Adrenal gland (tissue), 12 donors: Measurements from ENCODE around the gene SDK2. TPM values are rescaled to one million over a fixed set of nuclear protein-coding genes. Genes with fewer than 3 reads are reported as not detected.
A peak's percentile ranks its signal among the peaks of the same experiment; 100 is the strongest.

ENCODE experiments used
- DNase-seq, 7 donors: peaks; one replicate each; pipeline ENCODE4 v3.0.0-alpha.2; 2019 to 2020
- H3K27ac ChIP-seq, 5 donors: fragments of 200-600 bp; sonication (generic) in 4 of 5; 1 replicate in 3 of 5; 2 replicates in 2 of 5; pipeline versions ENCODE4 v1.5.1 to v1.8.0; 2016 to 2020; ENCODE audit warnings: mild to moderate bottlenecking in 1 of 5
- H3K27me3 ChIP-seq: fragments of 200-600 bp; 2 replicates; pipeline ENCODE4 v1.8.0; 2021
- H3K36me3 ChIP-seq, 2 donors: fragments of 200-600 bp; replicated peaks in 1 of 2; 1 replicate in 1 of 2; 2 replicates in 1 of 2; pipeline versions ENCODE4 v1.5.1 to v1.8.0; 2018 to 2022
- H3K4me1 ChIP-seq, 2 donors: fragments of 200-600 bp; replicated peaks in 1 of 2; 1 replicate in 1 of 2; 2 replicates in 1 of 2; pipeline versions ENCODE4 v1.5.1 to v1.8.0; 2018 to 2021
- H3K4me3 ChIP-seq, 4 donors: fragments of 200-600 bp; sonication (generic) in 3 of 4; one replicate each; pipeline ENCODE4 v1.5.1; 2016 to 2018
- H3K9me3 ChIP-seq, 3 donors: fragments of 200-600 bp; sonication (generic) in 1 of 3; replicated peaks in 1 of 3; 1 replicate in 2 of 3; 2 replicates in 1 of 3; pipeline versions ENCODE4 v1.5.1 to v1.8.0; 2016 to 2021
- POLR2A ChIP-seq, 2 donors: fragments of 450-650 bp; IDR thresholded peaks; one replicate each; pipeline ENCODE4 v1.6.1; 2017; ENCODE audit warnings: antibody characterized with exemption in 2 of 2, mild to moderate bottlenecking in 2 of 2, moderate library complexity in 1 of 2
- WGBS, 4 donors: extraction: QIAGEN DNeasy Blood & Tissue Kit in 2 of 4; methylation state at CpG; one replicate each; pipeline versions ENCODE4 v1.1.5 to v1.1.7; 2013 to 2017; 5-methylcytosine and 5-hydroxymethylcytosine counted together
- intact Hi-C, 2 donors: fragments of 100-400 bp; cut with DNase I; formaldehyde crosslinking; loops; one replicate each; pipeline versions ENCODE4 v1.14.1 to v1.15.0; 2022 to 2023
- polyA plus RNA-seq, 3 donors: library from polyadenylated mRNA; stranded (reverse); fragments of 200-250 nt in 2 of 3; fragments of 350-450 nt in 1 of 3; fragmentation: Illumina TruSeq in 1 of 3; extraction: RNeasy Lipid Tissue Mini Kit (QIAGEN cat#74804) in 1 of 3; gene quantifications; one replicate each; pipeline ENCODE4 v1.2.3, GENCODE V29; 2013 to 2014
- total RNA-seq, 9 donors: library from RNA; depleted of rRNA in 4 of 9; stranded (reverse); fragments of >200 nt in 4 of 9; fragments of 120-200 nt in 1 of 9; fragmentation: NEBNext Ultra II Directional in 1 of 9; extraction: Animal tissue kit (Norgen Biotek cat#: 25700) in 1 of 9; gene quantifications; one replicate each; pipeline versions ENCODE4 v1.1.0 to v1.2.4, GENCODE V29; 2013 to 2023
- TF ChIP-seq, protein P1 (sequence below), 6 experiments: fragments of 450-650 bp in 4 of 6; fragments of 200-600 bp in 2 of 6; sonication (generic) in 1 of 6; IDR thresholded peaks; 1 replicate in 5 of 6; 2 replicates in 1 of 6; pipeline versions ENCODE4 v1.5.1 to v1.8.0; 2016 to 2021; ENCODE audit warnings: antibody characterized with exemption in 6 of 6, mild to moderate bottlenecking in 2 of 6, moderate library complexity in 1 of 6
- donor health status: healthy with polysubstance abuse.
- donor health status: Bipolar disorder and iron deficiency.
- donor health status: DM: yes; HTN: yes; CAD: no.
- donor health status: DM: no; HTN: no; CAD: no.
- donor health status: DM: no; HTN: no; CAD: no.
- donor health status: DM: yes; HTN: yes; CAD: no.

SDK2 gene
- total and polyA plus RNA-seq, 12 donors: 0.27 to 2.1 (median 0.84) TPM

DNA sequence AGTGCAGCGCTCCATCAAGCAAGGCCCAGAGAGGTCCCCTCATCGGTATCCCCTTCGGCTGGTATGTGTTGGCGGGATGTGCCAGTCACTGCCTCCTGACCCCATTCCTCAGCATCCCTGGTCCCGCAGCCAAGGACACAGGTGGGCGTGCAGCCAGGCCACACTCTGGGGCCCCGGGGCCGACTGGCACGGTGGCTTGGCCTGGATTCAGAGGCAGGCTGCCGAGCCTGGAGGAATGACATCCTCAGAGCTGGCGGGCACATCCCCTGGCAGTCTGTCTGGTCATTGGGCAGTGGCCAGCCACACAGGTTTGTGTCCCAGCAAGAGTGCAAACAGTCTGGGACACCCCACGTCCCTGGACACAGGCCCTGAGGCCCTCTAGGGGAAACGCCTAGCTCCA is 111.1 kb downstream of the SDK2 start:
- H3K9me3 ChIP-seq: no peaks in the 10 kb centered on the region
- intact Hi-C loops: loop anchor here in 1 of 2 donors (10.0 kb wide), 1 partner anchor 58 kb away; no protein-coding TSS in a partner anchor
- TF ChIP-seq POLR2A (IDR thresholded peaks at IDR 0.05): no peak
- H3K27me3 ChIP-seq: no peaks in the 10 kb centered on the region
- no peak overlapping the region for H3K4me3 ChIP-seq
- no peaks in the 10 kb centered on the region for H3K4me1 ChIP-seq
- H3K27ac ChIP-seq: no peak overlapping the region
- no peaks in the 10 kb centered on the region for H3K36me3 ChIP-seq
- 41 to 70% (median 53%) methylated on average over 5 to 13 of the region's 13 CpGs for WGBS, 4 donors
- DNase-seq: peak in 4 of 7 donors; percentile 7 to 52 (median 23)

DNA sequence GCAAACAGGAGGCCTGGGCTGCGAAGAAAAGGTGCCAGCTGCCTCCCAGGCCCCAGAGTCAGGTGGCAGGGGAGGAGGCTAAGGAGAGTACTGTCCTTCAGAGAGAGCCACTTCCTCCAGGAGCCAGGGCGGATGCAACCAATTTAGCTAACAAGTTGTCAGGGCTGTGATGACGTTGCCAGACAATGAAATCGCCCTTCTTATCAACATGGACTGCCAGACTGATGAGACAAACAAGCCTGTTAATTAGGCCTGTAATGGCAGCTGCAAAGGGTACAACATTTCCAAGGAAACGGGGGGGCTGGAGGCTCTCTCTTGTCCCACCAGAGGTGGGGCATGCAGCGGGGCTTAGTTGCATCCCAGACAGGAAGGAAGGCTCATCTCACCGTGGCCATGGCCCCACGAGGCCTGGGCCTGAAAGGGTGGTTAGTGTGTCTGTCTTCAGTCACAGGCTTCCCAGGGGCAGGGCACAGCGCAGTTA is 111.8 kb downstream of the SDK2 start:
- WGBS, 4 donors: 62 to 78% (median 66%) methylated on average over 9 of the region's 9 CpGs
- intact Hi-C loops: loop anchor here in 1 of 2 donors (10.0 kb wide), 1 partner anchor 58 kb away; no protein-coding TSS in a partner anchor
- Histone ChIP-seq H3K36me3 (no peaks in the 10 kb centered on the region), H3K4me1 (no peaks in the 10 kb centered on the region), H3K4me3 (no peak overlapping the region), H3K9me3 (no peaks in the 10 kb centered on the region), H3K27ac (no peak overlapping the region), H3K27me3 (no peaks in the 10 kb centered on the region)
- TF ChIP-seq, protein P1, sequence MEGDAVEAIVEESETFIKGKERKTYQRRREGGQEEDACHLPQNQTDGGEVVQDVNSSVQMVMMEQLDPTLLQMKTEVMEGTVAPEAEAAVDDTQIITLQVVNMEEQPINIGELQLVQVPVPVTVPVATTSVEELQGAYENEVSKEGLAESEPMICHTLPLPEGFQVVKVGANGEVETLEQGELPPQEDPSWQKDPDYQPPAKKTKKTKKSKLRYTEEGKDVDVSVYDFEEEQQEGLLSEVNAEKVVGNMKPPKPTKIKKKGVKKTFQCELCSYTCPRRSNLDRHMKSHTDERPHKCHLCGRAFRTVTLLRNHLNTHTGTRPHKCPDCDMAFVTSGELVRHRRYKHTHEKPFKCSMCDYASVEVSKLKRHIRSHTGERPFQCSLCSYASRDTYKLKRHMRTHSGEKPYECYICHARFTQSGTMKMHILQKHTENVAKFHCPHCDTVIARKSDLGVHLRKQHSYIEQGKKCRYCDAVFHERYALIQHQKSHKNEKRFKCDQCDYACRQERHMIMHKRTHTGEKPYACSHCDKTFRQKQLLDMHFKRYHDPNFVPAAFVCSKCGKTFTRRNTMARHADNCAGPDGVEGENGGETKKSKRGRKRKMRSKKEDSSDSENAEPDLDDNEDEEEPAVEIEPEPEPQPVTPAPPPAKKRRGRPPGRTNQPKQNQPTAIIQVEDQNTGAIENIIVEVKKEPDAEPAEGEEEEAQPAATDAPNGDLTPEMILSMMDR (IDR thresholded peaks at IDR 0.05): no peak
- no peak for TF ChIP-seq POLR2A (IDR thresholded peaks at IDR 0.05)
- peak in 1 of 7 donors; percentile 83 for DNase-seq

DNA sequence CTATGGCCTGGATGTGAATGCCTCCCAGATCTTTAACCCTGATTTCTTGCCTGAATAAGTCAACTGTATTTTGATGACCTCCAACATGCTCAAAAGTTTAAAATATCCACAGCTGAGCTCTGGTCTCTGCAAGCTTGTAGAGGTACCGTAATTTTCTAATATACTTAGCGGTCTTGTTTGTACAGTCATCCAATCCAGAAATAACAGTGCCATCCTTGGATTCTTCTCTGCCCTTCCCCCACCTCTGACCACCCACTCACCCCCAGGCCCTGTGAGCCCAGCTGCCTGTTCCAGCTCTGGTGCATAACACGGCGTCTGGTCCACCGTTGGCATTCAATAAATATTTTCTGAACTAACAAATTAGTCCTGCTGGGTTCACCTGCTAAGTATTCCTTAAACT is 113.1 kb downstream of the SDK2 start:
- Histone ChIP-seq H3K4me1 (no peaks in the 10 kb centered on the region), H3K36me3 (no peaks in the 10 kb centered on the region), H3K27ac (no peak overlapping the region), H3K27me3 (no peaks in the 10 kb centered on the region), H3K9me3 (no peaks in the 10 kb centered on the region), H3K4me3 (no peak overlapping the region)
- TF ChIP-seq, protein P1 (IDR thresholded peaks at IDR 0.05): no peak
- TF ChIP-seq POLR2A (IDR thresholded peaks at IDR 0.05): no peak
- no peak for DNase-seq
- intact Hi-C loops: loop anchor here in 1 of 2 donors (10.0 kb wide), 1 partner anchor 56 kb away; no protein-coding TSS in a partner anchor
- WGBS, 4 donors: 72 to 86% (median 81%) methylated on average over 5 of the region's 5 CpGs

DNA sequence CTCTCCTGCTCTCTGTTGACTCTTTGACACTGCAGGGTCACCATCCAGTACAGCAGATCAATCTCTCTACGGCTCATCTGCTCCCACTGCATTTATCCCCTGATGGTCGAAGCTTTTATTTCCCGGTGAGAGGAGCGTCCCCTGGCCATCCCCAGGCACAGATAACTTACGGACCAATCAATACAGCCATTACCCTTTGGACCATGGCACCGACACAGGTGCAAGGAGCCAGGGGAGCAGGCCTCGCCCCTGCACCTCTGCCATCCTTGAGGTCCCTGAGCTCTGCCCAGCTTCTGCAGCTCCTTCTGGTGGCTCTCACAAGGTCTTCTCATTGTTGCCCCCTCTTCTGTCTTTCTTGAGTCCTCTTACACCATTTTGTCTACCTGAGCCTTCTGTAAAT is 115.6 kb downstream of the SDK2 start:
- H3K9me3 ChIP-seq: no peaks in the 10 kb centered on the region
- TF ChIP-seq POLR2A (IDR thresholded peaks at IDR 0.05): no peak
- TF ChIP-seq, protein P1 (IDR thresholded peaks at IDR 0.05): no peak
- DNase-seq: no peak
- no peaks in the 10 kb centered on the region for H3K4me1 ChIP-seq
- no peak overlapping the region for H3K27ac ChIP-seq
- WGBS, 4 donors: 63 to 88% (median 81%) methylated on average over 7 of the region's 7 CpGs
- intact Hi-C loops: no loop called here
- no peaks in the 10 kb centered on the region for H3K36me3 ChIP-seq
- H3K27me3 ChIP-seq: no peaks in the 10 kb centered on the region
- H3K4me3 ChIP-seq: no peak overlapping the region

DNA sequence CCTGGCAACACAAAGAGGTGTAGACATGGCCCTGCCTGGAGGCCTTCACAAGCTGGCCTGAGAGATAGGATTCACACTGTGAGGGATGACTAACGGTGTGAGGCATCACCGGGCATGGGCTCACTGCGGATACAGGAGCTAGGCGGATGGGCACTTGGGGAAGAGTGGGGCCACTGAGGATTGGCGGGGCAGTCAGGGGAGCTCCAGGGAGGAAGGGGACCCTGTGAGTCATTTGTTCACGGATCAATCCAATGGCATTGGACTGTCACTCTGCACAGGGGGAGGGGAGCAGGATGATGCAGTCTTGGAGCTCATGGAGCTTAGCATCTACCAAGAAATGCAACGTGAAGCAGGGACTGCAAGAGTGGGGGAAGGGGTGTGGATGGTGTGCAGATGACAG is 117.3 kb downstream of the SDK2 start:
- intact Hi-C loops: no loop called here
- Histone ChIP-seq H3K9me3 (no peaks in the 10 kb centered on the region), H3K27me3 (no peaks in the 10 kb centered on the region), H3K4me1 (no peaks in the 10 kb centered on the region), H3K27ac (no peak overlapping the region), H3K36me3 (no peaks in the 10 kb centered on the region), H3K4me3 (no peak overlapping the region)
- 82 to 84% (median 83%) methylated on average over 7 of the region's 7 CpGs for WGBS, 4 donors
- TF ChIP-seq, protein P1 (IDR thresholded peaks at IDR 0.05): no peak
- no peak for TF ChIP-seq POLR2A (IDR thresholded peaks at IDR 0.05)
- DNase-seq: no peak
